ENCODE data around the gene LIMS1.

- no peak for TF ChIP-seq ELF4 (IDR thresholded peaks at IDR 0.05)
- TF ChIP-seq BHLHE40 (IDR thresholded peaks at IDR 0.05; ENCODE audit: borderline replicate concordance) = no peak
- no peak for TF ChIP-seq ZNF384 (IDR thresholded peaks at IDR 0.05)
- no peak for TF ChIP-seq FOXK2 (IDR thresholded peaks at IDR 0.05)
- no peak for TF ChIP-seq LEF1 (IDR thresholded peaks at IDR 0.05; ENCODE audit: borderline replicate concordance)
- TF ChIP-seq FOXM1 (IDR thresholded peaks at IDR 0.05; ENCODE audit: borderline replicate concordance) = no peak
- TF ChIP-seq SP1 (IDR thresholded peaks at IDR 0.05) = no peak
- TF ChIP-seq TARDBP (IDR thresholded peaks at IDR 0.05) = no peak
- no peak for TF ChIP-seq SUZ12 (IDR thresholded peaks at IDR 0.05)
- no peak for TF ChIP-seq PKNOX1 (IDR thresholded peaks at IDR 0.05)
- no peak for TF ChIP-seq NFRKB (IDR thresholded peaks at IDR 0.05)
- TF ChIP-seq HDGF (IDR thresholded peaks at IDR 0.05; ENCODE audit: borderline replicate concordance) = no peak
- no peak for TF ChIP-seq FOXA1 (IDR thresholded peaks at IDR 0.05)
- TF ChIP-seq ARNT (IDR thresholded peaks at IDR 0.05) = no peak
Observed at GRCh38 chr2:108630567-108631405, 96.5 kb downstream of the LIMS1 start.
